GM10266 (cell line): Measurements from ENCODE around the gene CYP4B1.

Experiments
- DNase-seq: peaks from one replicate; pipeline ENCODE4 v3.0.0; 2012; ENCODE audit errors: extremely low spot score
- TF ChIP-seq, protein P1 (sequence below): IDR thresholded peaks from 2 replicates; pipeline ENCODE4 v1.5.1; 2012; ENCODE audit warnings: mild to moderate bottlenecking, low read depth; ENCODE audit not compliant: control insufficient read depth, insufficient read depth; ENCODE audit errors: missing control alignments

The CYP4B1 gene

DNA sequence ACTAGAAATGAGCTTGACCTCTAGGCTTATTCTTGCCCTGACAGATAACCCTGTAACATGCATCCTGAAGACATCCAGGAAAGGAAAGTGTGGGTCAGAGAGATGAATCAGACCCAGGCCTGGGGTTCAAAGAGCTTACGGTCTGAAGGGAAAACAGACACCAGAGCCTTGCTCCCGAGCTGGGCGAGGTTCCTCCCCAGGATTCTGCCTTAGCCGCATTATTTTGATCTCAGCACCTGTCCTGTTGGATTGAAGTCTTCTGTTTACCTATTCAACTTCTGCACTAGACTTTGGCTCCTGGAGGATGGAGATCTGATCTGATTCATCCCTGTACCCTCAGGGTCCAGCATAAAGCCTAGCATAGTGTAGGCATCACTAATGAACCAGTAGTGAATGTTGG is 1.9 kb downstream of the CYP4B1 start:
- TF ChIP-seq, protein P1, sequence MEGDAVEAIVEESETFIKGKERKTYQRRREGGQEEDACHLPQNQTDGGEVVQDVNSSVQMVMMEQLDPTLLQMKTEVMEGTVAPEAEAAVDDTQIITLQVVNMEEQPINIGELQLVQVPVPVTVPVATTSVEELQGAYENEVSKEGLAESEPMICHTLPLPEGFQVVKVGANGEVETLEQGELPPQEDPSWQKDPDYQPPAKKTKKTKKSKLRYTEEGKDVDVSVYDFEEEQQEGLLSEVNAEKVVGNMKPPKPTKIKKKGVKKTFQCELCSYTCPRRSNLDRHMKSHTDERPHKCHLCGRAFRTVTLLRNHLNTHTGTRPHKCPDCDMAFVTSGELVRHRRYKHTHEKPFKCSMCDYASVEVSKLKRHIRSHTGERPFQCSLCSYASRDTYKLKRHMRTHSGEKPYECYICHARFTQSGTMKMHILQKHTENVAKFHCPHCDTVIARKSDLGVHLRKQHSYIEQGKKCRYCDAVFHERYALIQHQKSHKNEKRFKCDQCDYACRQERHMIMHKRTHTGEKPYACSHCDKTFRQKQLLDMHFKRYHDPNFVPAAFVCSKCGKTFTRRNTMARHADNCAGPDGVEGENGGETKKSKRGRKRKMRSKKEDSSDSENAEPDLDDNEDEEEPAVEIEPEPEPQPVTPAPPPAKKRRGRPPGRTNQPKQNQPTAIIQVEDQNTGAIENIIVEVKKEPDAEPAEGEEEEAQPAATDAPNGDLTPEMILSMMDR = no peak

DNA sequence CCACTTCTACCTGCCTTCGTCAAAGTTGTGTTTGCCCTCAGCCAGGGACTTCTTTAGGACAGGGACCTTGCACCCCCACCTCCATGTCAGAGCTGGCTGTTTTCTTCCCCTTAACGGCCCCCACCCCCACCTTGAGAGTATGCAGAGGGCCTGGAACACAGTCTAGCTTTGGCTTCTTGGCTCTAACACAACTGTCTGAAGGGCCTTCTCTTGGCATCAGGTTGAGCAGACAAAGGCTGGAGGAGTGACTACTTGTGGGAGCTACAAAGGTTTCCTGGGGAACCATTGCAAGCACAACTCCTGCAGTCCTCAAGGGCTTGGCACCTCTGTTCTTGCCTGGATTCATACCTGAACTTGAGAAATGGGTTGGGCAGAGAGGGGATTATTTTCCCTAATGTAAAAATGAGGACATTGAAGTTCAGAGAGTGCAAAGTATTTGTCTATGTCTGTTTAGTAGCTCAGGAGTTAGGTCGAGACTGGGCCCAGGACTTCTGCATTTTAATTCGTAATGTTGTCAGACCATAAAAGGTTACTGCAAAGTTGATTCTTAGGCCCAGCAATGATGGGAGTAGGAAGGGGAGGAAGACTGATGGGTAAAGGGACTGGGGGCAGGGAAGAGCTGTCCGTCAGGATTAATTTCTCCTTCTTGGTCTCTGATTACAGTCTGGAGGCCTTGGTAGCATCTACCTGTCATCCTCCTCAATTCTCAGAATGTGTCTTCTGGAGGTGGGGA is 2.6 kb downstream of the CYP4B1 start:
- DNase-seq = no peak
- TF ChIP-seq, protein P1 = no peak

More for the DNA sequence above, 1.9 kb downstream of the CYP4B1 start:
- DNase-seq = no peak

DNA sequence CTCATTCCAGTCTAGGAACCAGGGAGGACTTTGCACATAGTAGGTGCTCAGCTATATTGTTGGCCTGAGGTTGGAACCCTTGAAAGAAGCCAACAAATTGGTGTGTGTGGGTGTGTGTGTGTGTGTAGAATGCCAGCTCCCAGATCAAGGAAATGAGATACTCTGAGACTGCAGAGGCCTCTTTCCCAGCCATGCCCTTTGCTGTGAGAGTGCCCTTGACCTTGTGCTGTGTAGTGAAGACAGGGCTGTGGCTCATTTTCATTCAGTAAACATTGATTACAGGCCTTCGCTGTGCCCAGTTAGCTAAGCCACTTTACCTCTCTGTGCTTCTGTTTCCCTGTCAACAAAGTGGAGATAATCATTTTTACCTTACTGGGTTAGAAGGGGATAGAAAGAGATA is 3.2 kb downstream of the CYP4B1 start:
- DNase-seq = no peak
- TF ChIP-seq, protein P1 = no peak

DNA sequence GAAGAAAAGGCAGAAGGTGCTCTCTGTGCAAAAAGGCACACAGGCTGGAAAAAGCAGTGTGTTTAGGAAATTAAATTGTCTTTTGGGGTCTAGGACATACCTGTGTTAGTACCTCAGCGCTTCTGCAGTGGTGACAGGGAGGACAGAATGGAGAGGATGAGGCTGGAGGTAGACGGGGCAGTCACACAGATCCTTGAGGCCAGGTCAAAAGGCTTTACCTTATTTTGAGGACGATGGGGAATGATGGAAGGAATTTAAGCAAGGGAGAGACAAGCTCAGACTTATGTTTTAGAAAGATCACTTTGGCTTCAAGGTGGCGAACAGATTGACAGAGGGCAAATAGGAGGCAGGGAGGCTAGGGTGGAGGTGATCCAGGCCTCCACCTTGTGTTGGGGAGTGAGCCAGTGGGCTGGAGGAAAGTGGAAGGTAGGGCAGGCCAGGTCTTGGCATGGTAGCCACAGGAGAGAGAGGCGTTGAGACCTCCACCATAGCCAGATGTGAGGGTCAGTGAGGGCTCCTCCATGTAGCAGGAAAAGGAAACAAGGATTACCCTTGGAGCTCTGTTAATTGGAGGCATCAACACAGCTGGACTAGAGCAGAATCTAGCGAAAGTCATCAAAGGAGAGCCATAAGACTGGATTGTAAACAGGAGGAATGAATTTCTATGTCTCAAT is 4.2 kb downstream of the CYP4B1 start:
- DNase-seq = no peak
- TF ChIP-seq, protein P1 = no peak

DNA sequence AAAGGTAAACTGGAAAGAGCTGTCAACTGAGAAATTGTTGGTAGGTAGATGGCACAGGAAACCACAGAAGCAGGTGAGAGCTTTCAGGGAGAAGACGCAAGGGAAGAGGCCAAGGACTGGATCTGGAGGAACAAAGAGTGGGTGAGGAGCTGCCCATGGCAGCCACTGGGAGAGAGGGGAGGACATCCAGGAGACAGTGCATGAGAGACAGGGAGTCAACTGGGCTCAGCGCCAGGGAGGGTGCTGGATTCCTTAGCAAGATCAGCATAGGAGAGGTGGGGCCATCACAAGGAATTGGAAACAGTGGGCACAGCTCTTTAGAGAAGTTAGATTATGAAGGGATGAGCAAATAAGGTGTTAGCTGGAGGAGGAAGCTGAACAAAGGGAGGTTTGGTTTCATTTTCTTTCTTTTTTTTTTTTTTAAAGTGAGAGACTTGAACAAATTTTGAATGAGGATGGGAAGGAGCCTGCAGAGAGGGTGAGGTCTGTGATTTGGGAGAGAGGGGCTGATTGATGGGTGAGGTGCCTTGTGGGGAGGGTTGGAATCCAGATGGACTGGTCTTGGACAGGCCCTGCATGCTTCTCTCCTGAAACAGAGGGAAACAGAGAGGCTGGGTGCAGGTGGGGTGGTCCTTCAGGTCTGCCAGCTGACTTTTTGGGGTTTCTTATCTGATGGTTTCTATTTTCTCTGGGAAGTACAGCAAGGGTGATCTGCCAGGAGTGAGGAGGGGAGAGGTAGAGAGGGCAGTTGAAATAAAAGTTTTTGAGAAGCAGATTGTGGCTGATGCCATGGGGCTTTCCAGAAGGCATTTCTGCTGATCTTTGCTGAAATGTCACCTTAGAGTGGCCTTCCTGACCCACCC is 5.4 kb downstream of the CYP4B1 start:
- no peak for DNase-seq
- TF ChIP-seq, protein P1 = no peak

DNA sequence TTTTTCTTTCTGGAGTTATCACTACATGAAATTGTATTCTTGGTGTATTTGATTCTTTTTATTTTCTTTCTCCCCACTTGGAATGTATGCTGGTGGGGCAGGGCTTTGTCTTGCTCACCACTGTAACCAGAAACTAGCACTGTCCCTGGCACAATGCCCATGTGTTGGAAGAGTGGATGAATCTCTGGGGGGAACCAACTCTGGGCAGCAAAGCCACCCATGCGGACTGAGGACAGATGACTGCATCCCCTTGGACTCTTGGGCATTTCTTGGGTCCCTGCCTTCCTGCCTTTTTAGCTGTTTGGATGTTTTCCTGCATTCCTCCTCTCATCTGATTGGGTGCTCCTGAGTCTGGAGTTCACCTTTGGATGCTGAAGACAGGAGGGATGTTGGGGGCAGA is 6.1 kb downstream of the CYP4B1 start:
- TF ChIP-seq, protein P1 = no peak
- no peak for DNase-seq
